GM12878 (cell line): Measurements from ENCODE around the gene NEK8. TPM values are rescaled to one million over a fixed set of nuclear protein-coding genes. Genes with fewer than 3 reads are reported as not detected.

Experiments
- BMI1 ChIP-seq: fragments of 450-650 bp; IDR thresholded peaks from 2 replicates; pipeline ENCODE4 v1.6.1; 2016; ENCODE audit warnings: mild to moderate bottlenecking, moderate library complexity, borderline replicate concordance
- CBX5 ChIP-seq: sonication (generic); IDR thresholded peaks from 2 replicates; pipeline ENCODE4 v1.6.1; 2016; ENCODE audit warnings: low read depth, moderate library complexity, mild to moderate bottlenecking, inconsistent platforms
- EP300 ChIP-seq, 2 experiments: fragments of 150-350 bp in 1 of 2; IDR thresholded peaks; 2 replicates each; pipeline ENCODE4 v1.6.1; 2011 to 2012; ENCODE audit warnings: low read depth in 2 of 2, low read length in 2 of 2, borderline replicate concordance in 1 of 2, improper control_type of control experiment in 1 of 2, inconsistent platforms in 1 of 2; ENCODE audit not compliant: control insufficient read depth in 1 of 2
- FOXM1 ChIP-seq: IDR thresholded peaks from 2 replicates; pipeline ENCODE4 v1.6.1; 2012; ENCODE audit warnings: low read depth, mild to moderate bottlenecking, inconsistent platforms, low read length, moderate library complexity
- HSF1 ChIP-seq: fragments of 150-350 bp; IDR thresholded peaks from 2 replicates; pipeline ENCODE4 v1.6.1; 2014; ENCODE audit warnings: mild to moderate bottlenecking, low read depth, low read length
- IRF3 ChIP-seq: fragments of 450-650 bp; IDR thresholded peaks from 2 replicates; pipeline ENCODE4 v1.6.1; 2014; ENCODE audit warnings: mild to moderate bottlenecking
- KDM1A ChIP-seq: fragments of 200-600 bp; sonication (generic); IDR thresholded peaks from 2 replicates; pipeline ENCODE4 v1.6.1; 2016; ENCODE audit warnings: borderline replicate concordance
- MAX ChIP-seq: IDR thresholded peaks from 2 replicates; pipeline ENCODE4 v1.6.1; 2012; ENCODE audit warnings: low read depth, low read length, improper control_type of control experiment
- MXI1 ChIP-seq: fragments of 150-350 bp; IDR thresholded peaks from 2 replicates; pipeline ENCODE4 v1.6.1; 2011; ENCODE audit warnings: low read depth, mild to moderate bottlenecking, inconsistent platforms, low read length, improper control_type of control experiment
- NKRF ChIP-seq: fragments of 450-650 bp; conservative IDR thresholded peaks from 2 replicates; pipeline ENCODE4 v1.6.1; 2017; ENCODE audit warnings: mild to moderate bottlenecking, moderate library complexity
- NR2C2 ChIP-seq: IDR thresholded peaks from 2 replicates; pipeline ENCODE4 v1.6.1; 2011; ENCODE audit warnings: borderline replicate concordance, low read depth; ENCODE audit not compliant: control insufficient read depth, insufficient read length
- RAD51 ChIP-seq: fragments of 450-650 bp; IDR thresholded peaks from 2 replicates; pipeline ENCODE4 v1.6.1; 2016; ENCODE audit warnings: moderate library complexity, mild to moderate bottlenecking, inconsistent platforms
- RELB ChIP-seq: fragments of 450-650 bp; IDR thresholded peaks from 2 replicates; pipeline ENCODE4 v1.6.1; 2017; ENCODE audit warnings: low read depth, mild to moderate bottlenecking, moderate library complexity
- SMARCA5 ChIP-seq: fragments of 450-650 bp; IDR thresholded peaks from 2 replicates; pipeline ENCODE4 v1.6.1; 2017; ENCODE audit warnings: mild to moderate bottlenecking
- SRF ChIP-seq, 2 experiments: IDR thresholded peaks; 2 replicates each; pipeline ENCODE4 v1.6.1; 2011; ENCODE audit warnings: low read depth in 2 of 2, low read length in 2 of 2, mild to moderate bottlenecking in 1 of 2, moderate library complexity in 1 of 2
- TCF7 ChIP-seq: IDR thresholded peaks from 2 replicates; pipeline ENCODE4 v1.6.1; 2014; ENCODE audit warnings: antibody characterized with exemption, borderline replicate concordance
- ZNF24 ChIP-seq: fragments of 450-650 bp; IDR thresholded peaks from 2 replicates; pipeline ENCODE4 v1.6.1; 2017; ENCODE audit warnings: antibody characterized with exemption, mild to moderate bottlenecking
- ZNF384 ChIP-seq: IDR thresholded peaks from 2 replicates; pipeline ENCODE4 v1.6.1; 2012; ENCODE audit warnings: low read depth, mild to moderate bottlenecking, low read length, improper control_type of control experiment, borderline replicate concordance
- polyA plus RNA-seq, 11 experiments: library from polyadenylated mRNA; depleted of rRNA in 4 of 11; unstranded in 6 of 11; stranded (reverse) in 5 of 11; fragments of >200 nt; fragmentation: Nextera tagmentation in 4 of 11; fragmentation: Illumina TruSeq in 1 of 11; extraction: Ambion mirVana in 4 of 11; extraction: Trizol in 1 of 11; gene quantifications; 1 replicate in 1 of 11; 2 replicates in 10 of 11; pipeline versions ENCODE4 v1.2.1 to v1.2.3, GENCODE V29; 2011 to 2016; ENCODE audit warnings: inconsistent platforms in 2 of 11, missing spikeins in 2 of 11, low read depth in 1 of 11
- total RNA-seq, 4 experiments: library from RNA; depleted of rRNA in 3 of 4; stranded (reverse); fragments of >200 nt in 3 of 4; fragmentation: Illumina TruSeq in 1 of 4; extraction: Trizol in 1 of 4; gene quantifications; 2 replicates each; pipeline versions ENCODE4 v1.2.1 to v1.2.3, GENCODE V29; 2013 to 2021

Gene NEK8
- total and polyA plus RNA-seq, 10 of the 15 experiments (the other 5 are each of a cell fraction or from before 2014, with no cell fraction given): 2.3 to 14.3 (median 9.4) TPM

GRCh38 chr17:28726627-28727491, 1.7 kb upstream of the NEK8 start (continued):
- TF ChIP-seq RELB (peak; percentile 95), NR2C2 (no peak), ZNF384 (no peak), KDM1A (no peak), CBX5 (no peak), TCF7 (no peak), IRF3 (no peak), BMI1 (no peak), RAD51 (no peak), MAX (peak; percentile 80; the same call in 1 of the 2 replicates), NKRF (peak; percentile 91), HSF1 (no peak; the same call in 1 of the 2 replicates), ZNF24 (no peak), SMARCA5 (peak; percentile 92), FOXM1 (no peak), MXI1 (peak; percentile 89), EP300 (IDR thresholded peaks at IDR 0.05; ENCODE audit: borderline replicate concordance in 1 of 2, control insufficient read depth in 1 of 2, low read depth in 2 of 2, low read length in 2 of 2) (peak; percentile 67 to 77; a peak in 3 of 4 replicates), SRF (IDR thresholded peaks at IDR 0.05; ENCODE audit: low read depth in 2 of 2, low read length in 2 of 2) (no peak)
